CD8-positive, alpha-beta memory T cell (primary cell): Measurements from ENCODE around the gene SMG1. TPM values are rescaled to one million over a fixed set of nuclear protein-coding genes. Genes with fewer than 3 reads are reported as not detected.

Source experiments
- CTCF ChIA-PET: fragments of 350-600 bp; sonication (Branson Sonifier 250); formaldehyde crosslinking; loops from one replicate; lab custom pipeline; 2021; ENCODE audit warnings: antibody characterized with exemption; lab: Charles Lee
- POLR2A ChIA-PET: fragments of 350-600 bp; sonication (Branson Sonifier 250); formaldehyde crosslinking; loops from one replicate; lab custom pipeline; 2021; ENCODE audit warnings: antibody characterized with exemption; lab: Charles Lee
- DNase-seq, 5 donors: peaks; one replicate each; pipeline versions ENCODE4 v3.0.0 to v3.0.0-alpha.2; 2020 to 2022; ENCODE audit warnings: mixed read lengths in 1 of 5
- H3K27ac ChIP-seq: one replicate; pipeline ENCODE4 v1.7.0; 2013; ENCODE audit warnings: low read depth, mild to moderate bottlenecking, low read length, moderate library complexity
- H3K27me3 ChIP-seq: 2 replicates; pipeline ENCODE4 v1.7.0; 2013; ENCODE audit warnings: low read length, mild to moderate bottlenecking; ENCODE audit not compliant: insufficient read depth, poor library complexity, severe bottlenecking
- H3K36me3 ChIP-seq: 2 replicates; pipeline ENCODE4 v1.7.0; 2013; ENCODE audit warnings: mild to moderate bottlenecking, low read length, moderate library complexity; ENCODE audit not compliant: insufficient read depth
- H3K4me1 ChIP-seq: 2 replicates; pipeline ENCODE4 v1.7.0; 2013; ENCODE audit warnings: mild to moderate bottlenecking, low read length, moderate library complexity; ENCODE audit not compliant: insufficient read depth
- H3K4me3 ChIP-seq: 2 replicates; pipeline ENCODE4 v1.7.0; 2013; ENCODE audit warnings: mild to moderate bottlenecking, low read length
- H3K9me3 ChIP-seq: 2 replicates; pipeline ENCODE4 v1.7.0; 2013; ENCODE audit warnings: mild to moderate bottlenecking, low read length
- H3K27ac Mint-ChIP-seq, 8 donors: one replicate each; pipeline ENCODE4 v1.8.0; 2020 to 2021; ENCODE audit warnings: mixed read lengths in 8 of 8, mild to moderate bottlenecking in 6 of 8, inconsistent platforms in 3 of 8, moderate library complexity in 3 of 8
- H3K27me3 Mint-ChIP-seq, 2 donors: one replicate each; pipeline ENCODE4 v1.8.0; 2020 to 2021; ENCODE audit warnings: mixed read lengths in 2 of 2, mild to moderate bottlenecking in 1 of 2, moderate library complexity in 1 of 2
- H3K36me3 Mint-ChIP-seq, 3 donors: one replicate each; pipeline ENCODE4 v1.8.0; 2020 to 2021; ENCODE audit warnings: mixed read lengths in 3 of 3, inconsistent platforms in 1 of 3, mild to moderate bottlenecking in 1 of 3
- H3K4me1 Mint-ChIP-seq, 3 donors: one replicate each; pipeline ENCODE4 v1.8.0; 2020 to 2021; ENCODE audit warnings: mixed read lengths in 3 of 3, inconsistent platforms in 1 of 3, mild to moderate bottlenecking in 1 of 3
- H3K4me3 Mint-ChIP-seq, 7 donors: one replicate each; pipeline ENCODE4 v1.8.0; 2020 to 2021; ENCODE audit warnings: mixed read lengths in 7 of 7, mild to moderate bottlenecking in 6 of 7, moderate library complexity in 4 of 7, inconsistent platforms in 2 of 7
- H3K9me3 Mint-ChIP-seq, 5 donors: one replicate each; pipeline ENCODE4 v1.8.0; 2020 to 2022; ENCODE audit warnings: mixed read lengths in 5 of 5, mild to moderate bottlenecking in 3 of 5, moderate library complexity in 2 of 5, inconsistent platforms in 1 of 5
- polyA plus RNA-seq: library from polyadenylated mRNA; unstranded; fragments of 300-500 nt; fragmentation: Illumina TruSeq; gene quantifications from one replicate; pipeline ENCODE4 v1.2.3, GENCODE V29; 2021
- total RNA-seq, 2 experiments: library from RNA; stranded (reverse); gene quantifications; one replicate each; pipeline ENCODE4 v1.2.3, GENCODE V29; 2021

The SMG1 gene
- total and polyA plus RNA-seq, 3 experiments from 2014 or later: 17.8 to 98.2 (median 90.9) TPM

DNA sequence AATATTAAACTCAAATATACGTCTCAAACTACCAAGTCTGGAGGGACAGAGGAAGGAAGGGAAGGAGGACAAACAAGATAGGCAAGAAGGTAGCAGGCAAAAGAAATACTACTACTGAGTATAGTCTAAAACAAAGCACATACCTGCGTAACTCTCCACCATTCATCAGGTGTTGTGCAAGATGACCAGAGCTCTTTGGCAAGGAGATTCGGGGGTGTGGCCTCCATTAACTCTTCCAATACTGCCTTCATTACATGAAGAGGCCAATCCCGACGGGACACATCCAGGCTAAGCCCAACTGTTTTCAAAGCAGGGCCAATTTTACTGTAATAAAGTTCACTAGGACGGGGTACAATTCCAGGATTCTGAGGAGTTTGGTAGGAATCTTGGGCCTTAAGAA is 86.7 kb downstream of the SMG1 start:
- peaks cover 10 to 90% (median 38%) of the 10 kb centered on the region in 3 donors for H3K36me3 Mint-ChIP-seq
- CTCF ChIA-PET: no interaction called here

DNA sequence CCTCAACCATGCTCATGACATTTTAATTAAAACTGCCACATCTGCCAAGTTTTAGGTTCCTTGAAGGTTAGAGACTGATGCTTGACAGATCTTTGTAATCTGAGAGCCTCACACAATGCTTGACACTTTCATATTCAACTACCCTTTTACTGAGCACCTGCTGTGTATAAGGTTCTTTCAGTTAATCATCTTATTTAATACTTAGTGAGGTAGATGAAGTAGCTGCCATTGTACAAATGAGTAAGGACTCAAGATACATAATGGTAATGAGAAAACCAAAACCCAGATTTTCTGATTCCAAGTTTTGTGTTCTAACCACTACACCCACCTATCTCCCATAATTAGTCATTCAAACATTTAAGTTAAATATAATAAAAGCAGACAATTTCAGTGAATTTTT is 89.5 kb downstream of the SMG1 start:
- ChIA-PET CTCF (interaction anchor here (1.6 kb wide), 1 partner anchor 35 kb away, joined by 7 read pairs; the partner anchor contains the start of gene ARL6IP1), POLR2A (no interaction called here)
- Histone ChIP-seq H3K4me3 (no peak overlapping the region), H3K27me3 (no peaks in the 10 kb centered on the region), H3K9me3 (no peaks in the 10 kb centered on the region), H3K4me1 (no peaks in the 10 kb centered on the region), H3K27ac (no peak overlapping the region), H3K36me3 (peaks cover 78% of the 10 kb centered on the region)
- H3K27ac Mint-ChIP-seq: peak overlapping the region in 4 of 8 donors; percentile 23 to 64 (median 44)
- H3K27me3 Mint-ChIP-seq: no peaks in the 10 kb centered on the region
- DNase-seq: no peak
- no peak overlapping the region for H3K4me3 Mint-ChIP-seq
- H3K4me1 Mint-ChIP-seq: peaks cover 0 to 3% (median 0%) of the 10 kb centered on the region in 3 donors
- peaks cover 6 to 89% (median 36%) of the 10 kb centered on the region in 3 donors for H3K36me3 Mint-ChIP-seq
- H3K9me3 Mint-ChIP-seq: no peaks in the 10 kb centered on the region

More for the DNA sequence above, 86.7 kb downstream of the SMG1 start:
- Mint-ChIP-seq H3K4me3 (no peak overlapping the region), H3K4me1 (peaks cover 0 to 3% (median 0%) of the 10 kb centered on the region in 3 donors), H3K9me3 (no peaks in the 10 kb centered on the region), H3K27ac (peak overlapping the region in 4 of 8 donors; percentile 38 to 93 (median 72)), H3K27me3 (no peaks in the 10 kb centered on the region)
- no peak overlapping the region for H3K4me3 ChIP-seq
- no peaks in the 10 kb centered on the region for H3K27me3 ChIP-seq
- H3K4me1 ChIP-seq: no peaks in the 10 kb centered on the region
- DNase-seq: no peak
- peaks cover 76% of the 10 kb centered on the region for H3K36me3 ChIP-seq
- no peaks in the 10 kb centered on the region for H3K9me3 ChIP-seq
- POLR2A ChIA-PET: no interaction called here
- no peak overlapping the region for H3K27ac ChIP-seq

DNA sequence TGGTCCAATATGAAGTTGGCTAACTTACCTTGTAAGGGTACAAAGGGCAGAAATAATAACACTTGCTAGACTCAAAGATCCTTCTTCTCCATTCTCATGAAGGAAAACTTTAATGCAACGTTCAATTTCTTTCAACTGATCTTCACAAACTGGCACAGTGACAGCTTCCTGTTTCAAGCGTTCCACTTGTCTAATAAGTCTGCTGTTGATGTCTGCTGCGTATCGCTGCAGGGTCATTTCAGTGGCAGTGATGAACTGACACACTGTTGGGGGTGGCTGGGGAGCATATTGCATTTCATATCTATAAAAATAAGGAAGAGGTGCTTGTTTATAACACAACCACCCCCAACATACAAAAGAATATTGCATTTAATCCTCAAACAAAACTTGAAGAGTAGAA is 91.3 kb downstream of the SMG1 start:
- H3K36me3 ChIP-seq: peaks cover 80% of the 10 kb centered on the region
- H3K9me3 Mint-ChIP-seq: no peaks in the 10 kb centered on the region
- H3K27ac Mint-ChIP-seq: no peak overlapping the region
- H3K27me3 ChIP-seq: no peaks in the 10 kb centered on the region
- H3K4me3 Mint-ChIP-seq: no peak overlapping the region
- ChIA-PET CTCF (interaction anchor here (2.8 kb wide), 1 partner anchor 33 kb away, joined by 9 read pairs; the partner anchor contains the start of gene ARL6IP1), POLR2A (no interaction called here)
- no peaks in the 10 kb centered on the region for H3K4me1 ChIP-seq
- H3K4me1 Mint-ChIP-seq: peaks cover 0 to 3% (median 0%) of the 10 kb centered on the region in 3 donors
- no peak overlapping the region for H3K27ac ChIP-seq
- no peak for DNase-seq
- H3K9me3 ChIP-seq: no peaks in the 10 kb centered on the region
- no peak overlapping the region for H3K4me3 ChIP-seq
- peaks cover 6 to 86% (median 32%) of the 10 kb centered on the region in 3 donors for H3K36me3 Mint-ChIP-seq
- no peaks in the 10 kb centered on the region for H3K27me3 Mint-ChIP-seq

DNA sequence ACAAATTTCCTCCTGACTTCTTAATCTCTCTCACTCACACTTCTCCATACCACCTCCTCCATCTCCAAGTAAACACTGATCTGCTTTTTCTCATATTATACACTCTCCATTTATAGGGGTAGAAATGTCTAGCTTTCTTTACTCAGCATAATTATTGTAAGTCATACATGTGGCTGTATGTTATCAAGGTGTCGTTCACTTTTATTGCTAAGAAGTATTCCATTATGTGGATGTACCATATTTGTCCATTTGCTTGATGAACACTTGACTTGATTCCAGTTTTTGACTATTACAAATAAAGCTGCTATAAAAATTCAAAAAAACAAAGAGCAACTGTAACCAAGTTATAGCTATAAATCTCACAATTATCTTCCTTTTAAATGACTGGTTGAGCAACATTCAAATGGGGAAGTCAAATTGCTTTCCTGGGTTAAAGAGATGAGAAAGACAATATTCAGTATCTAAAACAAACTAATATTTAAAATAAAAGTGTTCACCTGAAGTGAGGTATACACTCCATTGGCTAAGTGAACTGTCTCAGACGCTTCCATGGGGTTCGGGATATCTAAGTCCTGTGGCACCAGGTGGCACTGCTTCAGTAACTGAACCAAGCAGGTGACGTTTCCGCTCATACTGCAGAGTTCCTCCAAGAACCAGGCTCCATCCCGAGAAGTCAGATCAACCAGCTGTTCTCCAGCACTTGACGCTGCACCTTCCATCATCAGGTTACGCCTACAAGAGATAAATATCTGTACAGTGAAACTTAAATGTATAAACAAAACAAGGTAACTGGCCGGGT is 92.3 kb downstream of the SMG1 start:
- Histone ChIP-seq H3K27ac (no peak overlapping the region), H3K9me3 (no peaks in the 10 kb centered on the region), H3K27me3 (no peaks in the 10 kb centered on the region), H3K4me1 (no peaks in the 10 kb centered on the region), H3K4me3 (no peak overlapping the region), H3K36me3 (peaks cover 83% of the 10 kb centered on the region)
- peak overlapping the region in 3 of 8 donors; percentile 29 to 51 (median 32) for H3K27ac Mint-ChIP-seq
- POLR2A ChIA-PET: interaction anchor here (0.5 kb wide), 1 partner anchor 51 kb away, joined by 3 read pairs; no protein-coding TSS in a partner anchor
- CTCF ChIA-PET: interaction anchor here (2.8 kb wide), 1 partner anchor 32 kb away, joined by 9 read pairs; the partner anchor contains the start of gene ARL6IP1
- no peak overlapping the region for H3K4me3 Mint-ChIP-seq
- peaks cover 5 to 88% (median 33%) of the 10 kb centered on the region in 3 donors for H3K36me3 Mint-ChIP-seq
- peaks cover 0 to 3% (median 0%) of the 10 kb centered on the region in 3 donors for H3K4me1 Mint-ChIP-seq
- no peaks in the 10 kb centered on the region for H3K27me3 Mint-ChIP-seq
- no peaks in the 10 kb centered on the region for H3K9me3 Mint-ChIP-seq
- no peak for DNase-seq

DNA sequence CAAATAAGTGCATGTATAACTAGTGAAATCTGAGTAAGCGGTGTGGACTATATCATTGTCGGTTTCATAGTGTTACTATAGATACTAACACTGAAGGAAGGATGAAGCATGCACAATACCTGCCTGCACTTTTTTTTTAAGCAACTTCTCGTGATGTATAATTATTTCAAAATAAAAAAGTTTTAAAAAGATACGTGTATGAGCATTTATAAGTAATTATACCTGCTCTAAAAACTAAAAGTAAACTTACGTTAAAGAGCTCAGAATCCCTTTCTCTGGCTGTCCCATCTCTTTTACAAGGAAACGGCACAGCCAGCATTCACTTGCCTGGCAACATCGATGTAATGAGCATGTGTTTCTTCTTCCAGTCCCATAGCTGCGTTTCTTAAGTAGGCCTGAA is 93.6 kb downstream of the SMG1 start:
- no peaks in the 10 kb centered on the region for H3K4me1 ChIP-seq
- ChIA-PET POLR2A (no interaction called here), CTCF (interaction anchor here (2.8 kb wide), 1 partner anchor 31 kb away, joined by 9 read pairs; the partner anchor contains the start of gene ARL6IP1)
- no peak for DNase-seq
- H3K9me3 ChIP-seq: no peaks in the 10 kb centered on the region
- peaks cover 12 to 88% (median 37%) of the 10 kb centered on the region in 3 donors for H3K36me3 Mint-ChIP-seq
- no peaks in the 10 kb centered on the region for H3K27me3 ChIP-seq
- H3K4me3 ChIP-seq: no peak overlapping the region
- H3K9me3 Mint-ChIP-seq: no peaks in the 10 kb centered on the region
- peaks cover 0 to 3% (median 0%) of the 10 kb centered on the region in 3 donors for H3K4me1 Mint-ChIP-seq
- no peaks in the 10 kb centered on the region for H3K27me3 Mint-ChIP-seq
- no peak overlapping the region for H3K27ac ChIP-seq
- H3K4me3 Mint-ChIP-seq: no peak overlapping the region
- no peak overlapping the region for H3K27ac Mint-ChIP-seq
- H3K36me3 ChIP-seq: peaks cover 80% of the 10 kb centered on the region

DNA sequence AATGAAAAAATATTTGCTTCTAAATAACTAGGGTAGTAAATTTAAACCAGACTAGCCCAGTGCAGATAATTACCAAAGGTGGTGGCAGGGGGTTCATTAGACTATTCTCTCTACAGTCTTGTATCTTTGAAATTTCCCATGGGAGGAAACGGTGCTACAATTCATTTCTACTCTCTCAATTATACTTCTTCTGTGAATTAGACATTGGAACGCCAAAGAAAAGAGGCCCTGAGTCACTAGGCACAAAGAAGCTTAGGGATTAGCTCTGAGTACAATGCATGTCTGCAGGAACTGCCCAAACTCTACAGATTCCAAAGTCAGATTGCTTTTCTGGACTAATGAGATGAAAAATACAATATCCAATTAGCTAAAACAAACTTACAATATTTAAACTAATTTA is 94.2 kb downstream of the SMG1 start:
- H3K36me3 Mint-ChIP-seq: peaks cover 12 to 83% (median 36%) of the 10 kb centered on the region in 3 donors

DNA sequence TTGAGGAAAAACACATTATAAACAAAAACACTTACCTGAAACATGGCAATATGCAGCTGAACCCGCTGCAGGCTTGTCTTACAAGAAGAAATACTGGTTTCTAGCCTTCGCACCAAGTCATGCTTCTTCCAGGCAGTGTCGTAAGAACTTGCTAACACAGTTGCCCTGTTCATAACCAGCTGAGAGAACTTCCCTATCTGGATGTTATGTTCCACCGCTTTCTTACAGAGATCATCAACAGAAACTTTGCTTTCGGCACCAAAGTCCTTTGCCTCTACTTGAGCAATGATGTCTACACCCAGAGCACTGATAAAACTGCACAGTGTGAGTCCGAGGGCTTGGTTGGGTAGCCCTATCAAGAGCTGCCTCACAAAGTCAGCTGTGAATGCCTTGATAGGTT is 97.0 kb downstream of the SMG1 start:
- H3K27ac ChIP-seq: no peak overlapping the region
- Mint-ChIP-seq H3K27ac (no peak overlapping the region), H3K27me3 (no peaks in the 10 kb centered on the region), H3K4me3 (no peak overlapping the region), H3K36me3 (peaks cover 12 to 56% (median 22%) of the 10 kb centered on the region in 3 donors), H3K4me1 (peaks cover 0 to 3% (median 0%) of the 10 kb centered on the region in 3 donors), H3K9me3 (no peaks in the 10 kb centered on the region)
- H3K4me1 ChIP-seq: no peaks in the 10 kb centered on the region
- H3K36me3 ChIP-seq: peaks cover 49% of the 10 kb centered on the region
- no peak for DNase-seq
- H3K4me3 ChIP-seq: no peak overlapping the region
- H3K27me3 ChIP-seq: no peaks in the 10 kb centered on the region
- no peaks in the 10 kb centered on the region for H3K9me3 ChIP-seq
- POLR2A ChIA-PET: no interaction called here
- CTCF ChIA-PET: interaction anchor here (1.2 to 2.3 kb wide), 2 partner anchors 9 to 11 kb away, joined by 3 to 9 read pairs; no protein-coding TSS in a partner anchor

More for the DNA sequence above, 94.2 kb downstream of the SMG1 start:
- no peaks in the 10 kb centered on the region for H3K27me3 Mint-ChIP-seq
- no peak overlapping the region for H3K27ac Mint-ChIP-seq
- Histone ChIP-seq H3K4me3 (no peak overlapping the region), H3K9me3 (no peaks in the 10 kb centered on the region), H3K4me1 (no peaks in the 10 kb centered on the region), H3K27me3 (no peaks in the 10 kb centered on the region), H3K27ac (no peak overlapping the region), H3K36me3 (peaks cover 74% of the 10 kb centered on the region)
- H3K4me1 Mint-ChIP-seq: peaks cover 0 to 3% (median 0%) of the 10 kb centered on the region in 3 donors
- H3K4me3 Mint-ChIP-seq: no peak overlapping the region
- no peaks in the 10 kb centered on the region for H3K9me3 Mint-ChIP-seq
- CTCF ChIA-PET: no interaction called here
- POLR2A ChIA-PET: no interaction called here
- DNase-seq: no peak

DNA sequence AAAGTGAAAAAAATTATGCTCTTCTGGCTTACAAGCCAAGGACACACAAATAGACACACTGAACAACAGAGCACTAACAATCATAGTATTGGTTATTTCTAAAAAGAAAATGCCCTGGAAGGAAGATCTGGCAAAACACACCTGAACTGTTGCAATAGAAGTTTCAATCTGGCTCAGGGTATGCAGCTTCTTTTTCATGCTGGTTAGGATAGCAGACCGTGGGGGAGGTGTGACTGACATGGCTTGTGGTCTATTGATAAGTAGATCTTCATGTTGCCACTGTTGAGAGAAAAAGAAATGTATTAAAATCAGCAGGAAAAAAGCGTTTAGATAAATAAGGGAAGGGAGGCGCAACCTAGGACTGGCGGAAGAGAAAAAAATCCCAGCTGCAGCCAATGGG is 98.3 kb downstream of the SMG1 start:
- Mint-ChIP-seq H3K36me3 (peaks cover 12 to 47% (median 18%) of the 10 kb centered on the region in 3 donors), H3K4me1 (peaks cover 0 to 3% (median 0%) of the 10 kb centered on the region in 3 donors), H3K27me3 (no peaks in the 10 kb centered on the region), H3K4me3 (no peak overlapping the region), H3K9me3 (no peaks in the 10 kb centered on the region), H3K27ac (peak overlapping the region in 3 of 8 donors; percentile 9 to 34 (median 28))
- CTCF ChIA-PET: no interaction called here
- no peak for DNase-seq
- Histone ChIP-seq H3K9me3 (no peaks in the 10 kb centered on the region), H3K36me3 (peaks cover 41% of the 10 kb centered on the region), H3K27ac (no peak overlapping the region), H3K4me1 (no peaks in the 10 kb centered on the region), H3K27me3 (no peaks in the 10 kb centered on the region), H3K4me3 (no peak overlapping the region)
- POLR2A ChIA-PET: no interaction called here
